GM18517 (cell line): ENCODE results near the gene DNAH1.

Experiments
- ATAC-seq: cut with Tn5 transposase; IDR thresholded peaks from one replicate; pipeline ENCODE4 v1.9.1; 2021; ENCODE audit warnings: mild to moderate bottlenecking, moderate library complexity; ENCODE audit not compliant: unreplicated experiment

Gene DNAH1

DNA sequence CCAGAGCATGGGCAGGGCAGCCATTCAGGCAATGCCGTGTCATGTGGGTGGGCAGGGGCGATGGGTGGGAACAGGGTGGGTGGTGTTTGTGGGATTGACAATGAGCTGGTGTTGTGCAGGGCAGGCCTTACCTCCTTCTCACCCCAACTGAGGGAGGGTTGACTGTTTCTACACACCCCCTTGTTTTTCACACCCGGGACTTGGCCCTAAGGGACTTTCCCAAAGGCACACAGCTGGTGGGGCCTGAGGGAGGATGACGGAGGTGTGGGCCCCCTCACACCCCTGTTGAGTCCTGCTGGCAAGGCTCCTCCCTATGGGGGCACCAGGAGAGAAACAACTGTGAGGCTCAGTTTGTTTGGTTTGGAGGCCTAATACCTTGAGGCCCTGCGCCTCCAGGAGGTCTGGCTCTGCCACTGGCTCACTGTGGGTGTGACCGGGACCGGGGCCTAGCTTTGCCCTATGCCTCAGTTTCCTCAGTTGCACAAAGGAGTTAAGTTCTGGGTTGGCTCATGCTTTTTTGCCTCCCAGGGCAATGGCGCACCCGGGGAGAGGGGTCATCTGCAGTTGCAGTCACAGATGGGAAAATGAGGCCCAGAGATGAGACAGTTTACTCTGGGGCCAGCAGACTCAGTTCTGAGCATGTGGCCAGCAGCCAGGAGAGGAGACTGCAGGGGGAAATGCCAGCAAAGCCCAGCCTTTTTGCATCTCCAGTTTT lies 5.1 kb upstream of the DNAH1 start:
- peak; percentile 51 for ATAC-seq

DNA sequence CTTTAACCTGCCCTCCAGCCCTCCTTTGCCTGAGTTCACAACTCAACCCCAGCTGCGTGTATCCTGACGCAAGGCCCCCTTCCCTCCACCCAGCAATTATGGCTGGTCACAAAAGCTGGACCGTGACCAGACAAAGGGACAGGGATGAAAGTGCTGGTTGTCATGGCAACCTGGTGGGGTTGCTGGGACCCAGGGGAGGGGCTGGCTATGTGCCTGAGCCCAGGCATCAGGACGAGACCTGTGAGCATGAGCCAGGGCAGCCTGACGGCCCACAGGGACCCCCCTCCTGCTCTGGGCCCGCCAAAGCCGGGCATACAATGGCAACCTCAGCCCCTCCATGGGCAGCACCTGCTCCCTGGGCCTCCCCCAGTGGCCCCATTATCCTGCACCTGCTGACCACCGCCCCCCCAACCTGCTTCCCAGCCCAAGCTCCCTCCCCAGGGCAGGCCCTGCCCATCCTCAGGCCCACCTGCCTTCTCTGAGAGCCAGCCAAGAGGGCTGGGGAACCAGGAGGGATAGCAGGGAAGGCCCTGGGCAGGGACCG lies 4.5 kb upstream of the DNAH1 start:
- ATAC-seq = no peak

DNA sequence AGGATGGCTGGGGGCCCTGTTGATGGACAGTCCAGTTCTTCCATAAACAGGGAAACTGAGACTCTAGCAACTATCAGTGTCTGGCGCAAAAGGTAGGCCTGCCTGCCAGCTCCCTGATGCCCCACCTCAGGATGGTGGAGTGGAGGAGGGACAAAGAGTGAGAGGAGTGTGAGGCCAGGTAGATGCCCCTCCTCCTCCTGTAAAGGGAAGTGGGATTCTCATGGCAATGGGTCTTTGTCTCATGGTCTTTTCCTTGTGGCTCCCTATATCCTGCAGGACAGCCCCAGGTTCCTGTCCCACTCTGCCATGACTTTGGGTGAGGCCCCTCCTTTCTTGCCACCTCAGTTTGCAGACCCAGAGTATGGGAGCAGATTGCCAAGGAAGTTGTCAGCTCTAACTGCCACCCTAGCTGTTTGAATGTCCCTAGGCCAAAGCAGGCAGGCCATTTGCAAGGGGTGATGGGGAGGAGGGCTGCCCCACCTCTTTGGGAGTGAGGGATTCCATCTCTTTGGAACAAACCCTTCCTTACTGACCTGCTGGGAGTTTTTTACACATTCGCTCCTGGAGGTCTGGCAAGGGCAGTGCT lies 2.8 kb upstream of the DNAH1 start:
- ATAC-seq = peak; percentile 32

DNA sequence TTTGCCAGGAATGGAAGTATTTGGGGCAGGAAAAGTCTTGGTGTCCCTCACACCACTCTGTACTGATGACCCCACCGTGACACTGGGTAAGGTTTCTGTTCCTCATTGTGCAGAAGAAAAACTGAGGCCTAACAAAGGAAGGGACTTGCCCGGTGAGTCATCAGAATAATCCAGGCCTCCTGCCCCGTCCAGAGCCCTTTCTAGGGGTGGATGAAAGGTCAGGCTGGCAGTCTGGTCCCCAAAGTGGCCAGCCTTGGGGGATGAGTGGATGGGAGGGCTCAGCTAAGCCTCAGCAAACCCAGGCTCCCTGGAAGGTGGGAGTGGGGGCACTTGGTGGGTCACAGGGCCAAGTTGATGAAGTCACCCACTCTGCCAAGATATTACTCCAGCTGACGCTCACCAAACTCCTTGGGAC lies 2.3 kb upstream of the DNAH1 start:
- peak; percentile 93 for ATAC-seq

DNA sequence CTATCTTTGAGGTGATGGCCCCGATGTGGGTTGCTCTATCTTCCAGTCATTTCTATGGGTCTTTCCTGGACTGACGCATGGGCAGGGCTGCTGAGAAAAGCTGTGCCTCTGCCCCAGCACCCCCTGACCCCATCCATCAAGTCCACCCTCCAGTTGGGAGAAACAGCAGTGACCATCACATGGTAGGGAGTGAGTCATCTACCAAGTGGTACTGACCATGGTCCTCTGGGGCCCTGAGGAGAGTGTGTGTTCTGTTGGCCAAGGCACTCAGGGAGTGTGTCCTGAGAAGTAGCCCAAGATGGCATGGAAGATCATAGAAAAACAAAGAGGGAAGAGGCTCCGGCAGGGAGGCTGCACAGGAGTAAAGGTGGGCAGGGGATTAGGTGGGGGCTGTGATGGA lies 1.6 kb upstream of the DNAH1 start:
- ATAC-seq = no peak

DNA sequence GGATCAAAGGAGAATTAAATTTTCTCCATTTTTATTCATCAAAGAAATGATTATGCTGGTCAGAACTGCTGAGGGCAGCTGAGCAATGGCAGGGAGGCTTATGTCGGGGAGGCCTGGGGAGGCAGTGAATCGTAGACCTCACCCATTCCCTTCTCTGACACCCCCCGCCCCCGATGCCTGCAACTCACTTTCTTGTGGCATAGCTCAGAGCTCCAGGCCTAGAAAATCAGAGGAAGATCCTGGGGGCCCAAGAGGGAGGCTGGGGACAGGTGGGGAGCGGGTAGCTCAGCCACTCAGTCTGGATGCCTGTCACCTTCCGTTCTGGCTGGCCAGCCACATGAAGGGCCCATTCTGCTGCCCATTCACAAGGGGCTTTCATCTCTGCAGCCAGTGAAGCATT lies 1.1 kb upstream of the DNAH1 start:
- no peak for ATAC-seq

DNA sequence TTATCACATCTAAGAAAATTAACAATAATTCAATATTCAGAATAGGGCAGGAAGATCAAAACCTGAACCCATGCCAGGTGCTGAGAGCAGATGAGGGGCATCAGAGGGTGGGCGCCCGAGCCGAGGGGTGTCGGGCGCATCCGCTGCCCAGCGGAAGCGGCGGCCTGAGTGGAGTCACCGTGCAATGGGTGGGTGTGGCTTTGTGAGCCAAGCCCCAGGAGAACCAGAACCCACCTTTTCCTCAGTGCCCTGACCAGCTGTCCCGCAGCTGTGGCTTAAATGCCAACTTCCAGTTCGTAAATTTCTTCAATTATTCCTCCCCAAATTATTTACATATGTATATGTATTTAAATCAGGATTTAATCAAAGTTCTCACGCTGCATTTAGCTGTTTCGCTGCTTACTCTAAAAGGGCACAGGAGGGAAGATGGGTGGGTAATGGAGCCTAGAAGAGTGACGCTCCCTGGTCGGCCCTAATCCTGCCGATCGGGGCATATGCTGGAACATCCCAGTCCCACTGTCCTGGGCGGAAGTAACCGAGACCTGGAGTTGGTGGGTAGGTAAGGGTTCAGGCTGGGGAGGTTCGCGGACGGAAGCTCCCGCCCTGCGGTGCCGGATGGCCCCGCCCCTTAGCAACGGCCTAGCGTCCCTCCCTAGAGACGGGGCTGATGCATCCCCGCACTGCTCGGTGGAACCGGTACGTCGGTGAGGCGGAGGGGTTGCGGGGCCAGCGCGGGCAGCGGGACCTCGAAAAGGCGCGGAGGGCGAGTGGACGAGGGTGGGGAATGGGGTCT lies 1.3 kb downstream of the DNAH1 start:
- no peak for ATAC-seq

DNA sequence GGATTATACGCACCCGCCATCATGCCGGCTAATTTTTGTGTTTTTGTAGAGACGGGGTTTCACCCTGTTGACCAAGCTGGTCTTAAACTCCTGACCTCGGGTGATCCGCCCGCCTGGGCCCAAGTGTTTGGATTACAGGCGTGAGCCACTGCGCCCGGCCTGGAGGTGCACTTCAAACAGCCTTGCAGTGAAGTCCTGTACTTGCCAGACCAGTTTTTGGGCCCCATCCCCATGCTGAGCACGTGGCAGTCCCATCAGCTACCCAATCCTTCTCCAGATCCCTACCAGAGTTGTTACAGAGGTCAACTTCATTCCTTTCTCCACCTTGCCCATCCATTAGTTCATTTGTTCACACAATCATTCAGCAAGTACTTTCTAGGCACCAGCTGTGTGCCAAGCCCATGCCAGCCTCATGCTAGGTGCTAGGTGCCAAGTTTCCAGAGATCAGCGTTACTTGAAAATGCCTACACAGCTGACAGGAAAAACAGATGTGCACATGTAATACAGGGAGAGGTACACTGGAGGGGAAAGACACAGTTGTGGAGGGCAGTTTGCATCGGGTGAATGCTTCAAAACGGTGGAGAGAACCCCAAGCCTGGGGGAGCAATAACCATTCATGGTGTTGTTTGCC lies 2.2 kb downstream of the DNAH1 start:
- no peak for ATAC-seq

DNA sequence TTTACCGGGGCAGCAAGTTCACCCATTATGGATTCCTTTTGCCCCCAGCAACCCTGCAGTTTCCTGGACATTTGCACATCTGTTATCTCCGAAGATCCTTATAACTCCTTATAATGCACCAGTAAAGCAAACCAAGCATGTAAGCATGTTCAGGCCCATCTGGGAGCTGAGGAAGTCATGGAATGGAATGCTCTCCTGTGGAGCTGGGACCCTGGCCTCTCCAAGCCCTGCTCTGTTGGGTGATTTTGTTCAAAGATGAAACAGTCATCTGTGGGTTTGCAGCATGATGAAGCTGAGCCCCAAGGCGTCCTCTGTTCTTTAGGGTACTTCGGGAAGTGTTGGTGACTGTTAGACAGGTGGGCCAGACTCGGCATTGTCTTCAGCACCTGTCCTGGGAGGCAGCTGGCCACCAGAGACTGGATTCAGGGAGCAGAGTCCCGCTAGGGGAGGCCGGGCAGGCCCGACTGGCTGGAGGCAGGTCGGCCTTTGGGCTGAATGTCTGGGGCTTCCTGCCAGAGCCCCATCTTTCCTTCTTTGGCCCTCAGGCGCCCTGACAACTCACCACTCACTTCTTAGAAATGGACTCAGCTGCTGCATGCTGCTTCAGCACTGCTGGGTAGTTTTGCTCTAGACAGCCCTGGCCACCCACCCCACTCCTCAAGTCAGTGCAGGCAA lies 3.9 kb downstream of the DNAH1 start:
- no peak for ATAC-seq

DNA sequence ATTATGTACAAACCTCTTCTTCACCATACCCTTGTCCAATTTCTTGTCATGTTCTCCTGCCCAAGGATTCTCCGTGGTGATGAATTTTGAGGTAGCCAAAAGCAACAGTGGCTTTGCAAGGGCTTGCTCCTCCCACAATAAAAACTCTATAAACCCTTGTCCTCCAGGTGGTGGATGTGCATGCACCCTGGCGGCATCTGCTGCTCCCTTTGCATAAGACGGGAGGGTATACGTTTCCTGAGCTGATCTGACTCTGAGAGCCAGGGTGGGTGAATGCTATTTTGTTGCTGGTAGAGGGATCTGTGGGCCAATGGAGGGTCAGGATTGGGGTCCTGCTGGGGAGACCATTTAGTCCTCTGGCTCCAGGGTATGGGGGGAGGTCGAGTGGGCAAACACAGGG lies 5.4 kb downstream of the DNAH1 start:
- no peak for ATAC-seq

DNA sequence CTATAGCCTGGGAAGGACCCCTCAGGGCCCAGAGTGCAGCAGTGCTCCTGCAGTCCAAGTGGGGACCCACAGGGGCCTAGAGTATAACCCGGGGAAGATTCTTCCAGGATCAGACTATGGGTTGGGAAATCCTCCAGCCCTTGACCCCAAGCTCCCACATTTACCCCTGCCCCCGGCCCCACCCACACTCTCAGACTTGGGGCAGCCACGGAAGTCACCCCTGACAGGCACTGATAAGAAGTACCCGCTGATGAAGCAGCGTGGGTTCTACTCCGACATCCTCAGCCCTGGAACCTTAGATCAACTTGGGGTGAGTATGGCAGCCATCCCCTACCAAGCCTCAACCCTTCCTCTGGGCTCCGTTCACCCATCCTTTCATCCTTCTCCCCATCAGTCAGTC lies 6.3 kb downstream of the DNAH1 start:
- ATAC-seq = no peak

DNA sequence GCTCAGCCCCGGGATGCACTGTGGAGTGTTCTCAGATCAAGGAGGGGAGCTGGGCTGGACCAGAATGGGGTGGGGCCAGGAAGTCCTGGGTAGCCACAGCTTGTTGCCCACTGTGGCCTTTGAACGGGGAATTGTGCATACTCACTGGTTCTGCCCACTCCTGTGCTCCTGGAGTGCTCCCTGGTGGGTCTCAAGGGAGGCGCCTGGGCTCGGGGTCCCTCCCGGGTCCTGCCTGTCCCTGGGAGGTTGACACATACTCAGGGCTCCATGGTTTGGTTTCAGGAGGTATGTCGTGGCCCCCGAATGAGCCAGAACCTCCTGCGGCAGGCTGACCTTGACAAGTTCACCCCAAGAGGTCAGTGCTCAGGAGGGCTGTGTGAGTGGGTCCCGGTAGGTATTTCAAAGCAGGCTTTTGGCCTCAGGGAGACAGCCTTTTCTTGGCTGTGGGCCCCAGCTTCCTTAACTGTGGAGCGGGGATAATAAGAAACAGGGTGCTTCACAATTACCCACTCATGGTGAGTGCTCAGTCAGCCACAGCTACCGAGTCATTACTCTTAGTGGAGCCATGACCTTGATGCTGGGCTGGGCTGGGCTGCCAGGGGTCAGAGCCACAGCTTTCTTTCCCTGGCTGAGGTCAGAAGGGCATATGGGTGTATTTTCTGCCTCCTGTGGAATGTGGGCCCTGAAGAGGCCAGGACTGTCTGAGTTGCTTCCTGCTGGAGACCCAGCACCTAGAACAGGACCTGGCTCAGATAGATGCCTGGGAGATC lies 7.6 kb downstream of the DNAH1 start:
- no peak for ATAC-seq

DNA sequence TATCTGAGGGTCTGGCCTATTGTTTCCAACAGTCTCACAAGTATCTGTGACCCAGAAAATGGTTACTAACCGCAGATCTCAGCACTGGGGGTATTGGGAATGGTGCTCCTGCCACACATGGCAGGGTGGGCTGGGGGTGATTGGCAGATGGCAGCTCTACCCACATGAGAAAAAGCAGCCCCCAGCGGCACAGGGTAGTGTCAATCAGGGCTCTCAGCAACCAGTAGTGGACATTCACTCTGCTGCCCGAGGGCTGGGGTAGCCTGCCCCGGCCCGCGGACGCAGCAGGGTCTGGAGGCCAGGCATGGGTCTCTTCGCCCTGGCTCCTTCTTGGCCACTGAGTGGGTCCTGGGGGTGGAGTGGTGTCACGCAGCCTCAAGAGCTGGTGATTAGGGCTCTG lies 8.6 kb downstream of the DNAH1 start:
- no peak for ATAC-seq

DNA sequence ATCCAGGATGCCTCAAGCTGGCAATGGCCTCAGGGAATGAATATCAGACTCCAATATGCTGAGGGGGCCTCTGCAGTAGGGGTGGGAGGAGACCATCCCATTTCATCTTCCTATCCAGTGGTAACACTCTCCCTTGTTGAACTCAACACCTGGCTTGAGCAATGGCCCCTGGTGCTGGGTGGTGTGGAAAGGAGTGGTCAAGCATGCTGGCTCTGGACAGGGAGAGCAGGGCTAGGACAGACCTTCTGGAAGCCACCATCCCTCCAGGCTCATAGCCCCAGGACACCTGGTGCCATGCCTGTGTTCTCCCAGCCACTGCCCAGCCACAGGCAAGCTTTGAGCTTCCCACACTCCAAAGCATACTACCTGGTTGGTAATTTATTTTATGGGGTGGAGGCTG lies 9.6 kb downstream of the DNAH1 start:
- no peak for ATAC-seq

DNA sequence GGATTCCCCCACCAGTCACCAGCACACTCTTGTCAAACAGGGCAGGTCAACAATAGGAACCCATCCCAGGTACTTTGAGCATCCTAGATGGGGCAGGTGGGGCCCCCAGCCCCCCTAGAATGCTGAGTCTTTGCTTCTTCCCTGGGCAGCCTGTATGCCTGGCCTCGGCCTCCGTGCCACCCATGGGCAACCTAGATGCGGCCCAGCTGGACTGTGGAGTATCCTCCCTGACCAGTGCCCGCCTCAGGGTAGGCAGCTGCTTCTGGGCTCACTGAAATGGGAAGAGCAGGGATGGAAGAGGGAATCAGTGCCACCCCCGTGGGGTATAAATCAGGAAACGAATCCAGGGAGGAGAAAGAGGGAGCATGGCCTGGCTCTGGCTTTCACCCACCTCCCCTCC lies 10.9 kb downstream of the DNAH1 start:
- ATAC-seq = no peak

DNA sequence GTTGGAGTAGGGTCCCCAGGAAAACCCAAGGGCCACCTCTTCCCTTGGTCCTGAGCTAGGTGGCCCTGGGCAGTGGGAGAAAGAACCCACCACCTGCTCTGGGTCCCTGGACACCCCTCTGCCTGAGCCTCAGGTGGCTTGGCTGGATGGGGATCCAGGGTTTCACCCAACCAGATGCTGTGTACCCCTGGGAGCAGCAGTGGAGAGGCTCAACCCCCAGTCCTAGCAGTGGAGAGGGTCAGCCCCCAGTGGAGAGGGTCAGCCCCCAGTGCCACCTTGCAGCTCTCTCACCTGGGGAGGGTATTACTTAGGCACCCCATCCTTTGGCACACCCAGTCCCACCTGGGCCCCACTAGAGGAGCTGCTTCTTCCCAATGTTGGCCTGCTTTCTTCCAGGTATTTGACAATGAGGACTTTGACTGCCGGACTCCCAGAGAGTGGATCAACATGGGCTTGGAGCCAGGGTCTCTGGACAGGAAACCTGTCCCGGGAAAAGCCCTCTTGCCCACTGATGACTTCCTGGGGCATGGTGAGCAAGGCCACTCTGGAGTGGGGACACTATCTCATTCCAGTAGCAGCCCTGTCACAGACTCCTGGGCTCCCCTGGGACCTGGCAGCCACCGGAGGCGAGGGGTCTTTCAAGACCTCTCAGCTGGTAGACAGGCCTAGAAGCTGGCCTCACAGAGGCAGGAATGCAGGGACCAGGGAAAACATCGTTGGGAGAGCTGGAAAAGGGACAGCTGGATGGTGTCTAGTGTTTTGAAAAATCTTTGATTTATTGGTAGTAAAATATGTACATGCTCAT lies 11.6 kb downstream of the DNAH1 start:
- ATAC-seq = no peak

DNA sequence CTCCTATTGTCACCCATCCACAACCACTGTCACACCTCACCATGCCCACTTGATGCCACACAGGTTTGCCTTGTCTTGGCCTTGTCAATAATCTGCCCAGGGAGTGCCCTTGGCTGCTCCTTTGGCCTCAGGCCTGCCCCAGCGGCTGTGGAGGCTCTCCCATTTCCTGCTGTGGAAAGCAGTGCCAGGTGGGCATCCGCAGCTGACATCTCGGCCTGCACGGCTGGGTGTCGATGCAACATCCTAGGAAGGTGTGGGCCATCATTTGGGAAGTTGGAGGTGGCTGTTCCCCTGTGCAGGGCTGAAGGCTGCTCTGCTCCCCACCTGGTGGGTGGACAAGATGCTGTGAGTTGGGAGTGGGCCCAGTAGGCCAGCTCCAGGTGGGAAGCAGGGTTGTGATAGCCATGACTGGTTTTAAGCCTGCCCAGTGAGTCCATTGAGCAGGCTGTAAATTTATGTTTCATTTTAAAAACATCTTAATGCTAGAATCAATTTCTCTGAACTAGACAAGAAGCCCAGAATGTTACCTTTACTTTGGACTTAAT lies 12.5 kb downstream of the DNAH1 start:
- ATAC-seq = no peak

DNA sequence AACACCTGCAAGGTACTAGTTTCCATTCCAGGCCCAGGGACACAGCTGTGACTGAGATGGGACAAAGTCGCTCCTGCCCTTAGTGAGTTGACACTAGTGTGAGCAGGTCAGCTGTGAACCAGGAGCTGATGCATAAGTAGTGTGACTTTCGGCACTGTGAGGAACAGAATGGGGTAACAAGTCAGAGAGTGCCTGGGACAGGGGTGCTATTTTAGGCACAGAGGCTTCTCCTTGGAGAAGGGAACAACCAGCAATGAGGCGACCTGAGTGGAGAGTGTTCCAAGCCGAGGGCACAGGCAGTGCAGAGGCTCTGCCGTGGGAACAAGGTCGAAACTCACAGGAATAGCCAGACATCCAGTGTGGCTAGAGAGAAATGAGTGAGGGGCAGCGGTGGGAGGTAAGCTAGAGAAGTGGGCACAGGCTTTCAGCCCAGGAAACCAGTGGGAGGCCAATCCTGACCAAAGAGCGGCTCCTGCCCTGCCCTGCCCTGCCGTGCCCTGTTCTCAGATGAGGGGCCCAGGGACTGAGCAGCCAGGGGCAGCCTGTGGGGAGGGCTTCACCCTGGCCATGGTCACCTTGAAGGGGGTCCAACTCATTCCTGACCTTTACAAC lies 14.2 kb downstream of the DNAH1 start:
- no peak for ATAC-seq

DNA sequence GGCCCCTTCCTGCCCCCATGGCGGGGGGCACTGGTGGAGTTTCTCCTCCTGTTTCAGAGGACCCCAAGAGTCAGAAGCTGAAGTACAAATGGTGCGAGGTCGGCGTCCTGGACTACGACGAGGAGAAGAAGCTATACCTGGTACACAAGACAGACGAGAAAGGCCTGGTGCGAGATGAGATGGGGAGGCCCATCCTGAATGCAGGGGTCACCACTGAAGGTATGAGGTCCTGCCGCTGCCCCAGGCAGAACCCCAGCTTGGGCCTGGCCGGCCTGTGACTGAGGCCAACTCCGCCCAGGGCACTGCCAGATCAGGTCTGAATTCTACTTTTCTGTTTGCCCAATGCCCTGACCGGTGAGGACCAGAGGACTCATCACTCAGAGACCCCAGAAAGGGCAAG lies 15.0 kb downstream of the DNAH1 start:
- no peak for ATAC-seq
